Right renal cortex interstitium (tissue), 3 donors: Measurements from ENCODE around the gene GID4. TPM values are rescaled to one million over a fixed set of nuclear protein-coding genes. Genes with fewer than 3 reads are reported as not detected.

Source experiments
- DNase-seq, 3 donors: peaks; one replicate each; pipeline ENCODE4 v3.0.0-alpha.2; 2013; ENCODE audit warnings: low read depth in 3 of 3, low spot score in 2 of 3
- polyA plus RNA-seq, 3 donors: library from polyadenylated mRNA; unstranded; fragments of 120-200 nt; gene quantifications; one replicate each; pipeline ENCODE4 v1.2.1, GENCODE V29; 2013; ENCODE audit not compliant: insufficient read length in 3 of 3

GID4 gene
- polyA plus RNA-seq, 3 donors: 12.7 to 15.2 (median 13.7) TPM

GRCh38 chr17:18015593-18015992 lies 23.6 kb upstream of the GID4 start:
- no peak for DNase-seq

DNA sequence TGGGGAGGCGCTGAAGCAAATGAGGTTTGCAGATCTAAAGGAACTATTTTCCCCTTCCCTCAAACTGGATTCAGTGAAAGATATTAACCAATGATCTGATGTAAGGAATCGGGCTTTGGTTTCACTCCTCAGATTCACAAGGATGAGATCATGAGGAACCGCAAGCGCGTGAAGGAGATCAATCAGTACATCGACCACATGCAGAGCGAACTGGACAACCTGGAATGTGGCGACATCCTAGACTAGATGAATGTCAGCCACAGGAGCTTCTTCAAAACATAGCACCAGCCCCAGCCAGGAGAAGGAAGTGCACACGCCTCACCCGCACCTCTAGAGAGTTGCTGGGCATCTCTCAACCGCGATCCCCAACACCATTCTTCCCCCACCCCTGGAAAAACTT lies 22.8 kb upstream of the GID4 start:
- DNase-seq: no peak

DNA sequence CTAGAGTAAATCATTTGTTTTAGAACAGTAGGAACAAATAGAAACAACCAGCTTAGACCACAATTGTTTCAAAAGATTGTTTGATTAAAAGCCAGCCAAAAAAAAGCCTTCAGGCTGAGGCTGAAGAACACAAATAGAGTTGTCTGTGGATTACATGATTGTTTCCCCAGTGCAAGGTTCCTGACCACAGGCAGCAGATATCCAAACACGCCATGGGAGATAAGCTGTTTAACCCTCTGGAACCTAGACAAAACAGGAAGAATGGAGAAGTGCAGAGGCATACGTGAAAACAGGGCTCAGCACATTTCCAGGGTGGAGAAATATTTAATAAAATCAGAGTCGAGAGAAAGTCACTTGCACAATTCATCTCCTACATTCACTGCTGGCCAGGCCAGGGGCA lies 21.2 kb upstream of the GID4 start:
- DNase-seq: no peak

GRCh38 chr17:18018411-18018921 lies 20.7 kb upstream of the GID4 start:
- DNase-seq: no peak

GRCh38 chr17:18019838-18020154 lies 19.4 kb upstream of the GID4 start:
- no peak for DNase-seq

- DNase-seq: no peak
Measured at GRCh38 chr17:18020971-18021370, 18.2 kb upstream of the GID4 start.

DNA sequence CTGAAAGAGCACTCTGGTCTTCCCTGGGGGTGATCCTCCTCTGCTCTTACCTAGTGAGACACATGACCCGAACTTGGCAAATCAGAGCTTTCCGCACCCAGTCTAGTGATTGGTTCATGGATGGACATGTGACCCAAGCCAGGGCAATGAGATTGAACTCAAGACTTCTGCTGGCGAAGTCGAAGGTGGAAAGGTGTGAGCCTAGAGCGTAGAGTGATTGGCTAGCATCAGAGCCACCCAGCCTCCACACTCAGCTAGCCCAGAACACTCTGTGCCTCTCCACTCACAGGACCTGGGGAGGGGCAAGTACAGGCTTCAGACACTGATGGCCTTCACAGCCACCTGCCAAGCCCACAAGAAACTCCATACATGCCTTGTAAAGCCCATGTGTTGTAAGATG lies 17.8 kb upstream of the GID4 start:
- DNase-seq: no peak

- no peak for DNase-seq
Measured at GRCh38 chr17:18025241-18025944, 13.8 kb upstream of the GID4 start.

- DNase-seq: no peak
Measured at GRCh38 chr17:18025945-18026776, 13.0 kb upstream of the GID4 start.

DNA sequence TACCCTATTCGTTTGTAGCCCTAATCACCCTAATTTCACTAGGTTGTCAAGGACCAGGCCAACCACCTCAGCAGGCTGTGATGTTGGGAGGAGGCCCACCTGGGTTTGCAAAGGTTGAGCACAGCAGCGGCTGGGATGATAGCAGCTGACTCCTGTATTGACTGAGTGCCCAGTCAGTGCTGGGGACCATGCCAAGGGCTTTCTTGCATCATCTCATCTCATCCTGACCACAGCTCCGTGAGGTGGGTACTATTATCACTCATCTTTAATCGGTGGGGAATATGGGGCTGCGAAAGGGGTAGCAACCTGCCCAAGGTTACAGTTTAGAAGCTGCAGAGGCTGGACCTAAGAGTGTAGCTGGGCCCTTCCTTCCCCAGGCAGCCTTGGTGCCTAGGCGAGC lies 11.9 kb upstream of the GID4 start:
- no peak for DNase-seq

DNA sequence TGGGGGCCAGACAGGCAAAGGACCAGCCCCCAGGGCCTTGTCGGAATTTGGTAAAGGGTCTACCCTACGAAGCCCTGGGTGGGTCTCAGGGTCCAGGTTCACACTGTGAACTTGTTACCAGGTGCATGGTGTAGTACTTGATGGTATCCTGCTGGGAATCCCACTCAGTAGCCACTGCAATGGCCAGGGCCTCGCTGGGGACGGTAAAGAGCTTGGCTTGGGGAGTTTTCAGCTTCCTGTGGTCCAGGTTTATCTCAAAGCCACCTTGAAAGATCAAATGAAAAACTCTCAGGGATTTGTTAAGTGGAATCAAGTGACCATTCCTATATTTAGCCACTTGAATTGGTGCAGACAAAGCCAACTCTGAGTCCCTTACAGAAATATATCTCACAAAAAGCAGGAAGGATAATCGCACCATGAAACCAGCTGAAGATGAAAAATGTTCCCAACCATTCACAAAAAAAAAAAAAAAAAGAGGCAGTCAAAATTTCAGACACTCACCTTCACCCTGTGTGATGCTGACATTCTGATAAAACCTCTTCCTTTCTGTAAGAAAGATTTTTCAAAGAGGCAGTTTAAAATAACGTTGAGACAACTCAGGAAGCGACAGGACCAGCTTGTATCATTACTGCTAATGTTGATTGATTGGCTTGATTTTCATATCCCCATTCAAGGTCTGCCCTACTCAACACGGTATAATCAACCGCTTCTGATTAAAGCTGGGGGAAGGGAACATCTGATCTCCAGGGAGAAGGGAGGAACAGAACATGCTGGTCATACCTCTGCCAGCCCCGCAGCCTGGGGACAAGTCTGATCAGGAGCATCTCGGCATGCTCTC lies 10.9 kb upstream of the GID4 start:
- DNase-seq: no peak

GRCh38 chr17:18028952-18029540 lies 10.2 kb upstream of the GID4 start:
- no peak for DNase-seq

DNA sequence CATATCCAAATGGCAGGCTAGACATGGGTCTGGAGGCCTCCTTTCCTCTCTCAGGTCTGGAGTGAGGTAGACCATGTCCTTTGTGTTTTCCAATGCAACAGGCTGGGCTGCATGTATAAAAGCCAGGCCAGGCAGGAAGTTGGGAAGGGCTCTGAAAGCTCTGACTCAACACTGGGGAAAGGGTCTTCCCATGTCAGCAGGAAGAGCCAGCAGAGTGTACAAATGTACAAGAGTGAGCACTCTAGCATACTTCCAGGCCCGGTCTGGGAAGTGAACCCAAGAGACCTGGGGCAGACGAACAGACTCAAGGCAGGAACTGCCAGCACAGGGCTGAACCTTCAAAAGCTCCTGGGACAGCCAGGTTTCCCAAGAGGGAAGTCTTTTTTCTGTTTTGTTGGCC lies 7.3 kb upstream of the GID4 start:
- DNase-seq: no peak

- peak; percentile 45 to 72 (median 72) for DNase-seq
Measured at GRCh38 chr17:18033442-18034099, 5.6 kb upstream of the GID4 start.

GRCh38 chr17:18035704-18036103 lies 3.5 kb upstream of the GID4 start:
- no peak for DNase-seq

GRCh38 chr17:18037486-18037885 lies 1.7 kb upstream of the GID4 start:
- no peak for DNase-seq

DNA sequence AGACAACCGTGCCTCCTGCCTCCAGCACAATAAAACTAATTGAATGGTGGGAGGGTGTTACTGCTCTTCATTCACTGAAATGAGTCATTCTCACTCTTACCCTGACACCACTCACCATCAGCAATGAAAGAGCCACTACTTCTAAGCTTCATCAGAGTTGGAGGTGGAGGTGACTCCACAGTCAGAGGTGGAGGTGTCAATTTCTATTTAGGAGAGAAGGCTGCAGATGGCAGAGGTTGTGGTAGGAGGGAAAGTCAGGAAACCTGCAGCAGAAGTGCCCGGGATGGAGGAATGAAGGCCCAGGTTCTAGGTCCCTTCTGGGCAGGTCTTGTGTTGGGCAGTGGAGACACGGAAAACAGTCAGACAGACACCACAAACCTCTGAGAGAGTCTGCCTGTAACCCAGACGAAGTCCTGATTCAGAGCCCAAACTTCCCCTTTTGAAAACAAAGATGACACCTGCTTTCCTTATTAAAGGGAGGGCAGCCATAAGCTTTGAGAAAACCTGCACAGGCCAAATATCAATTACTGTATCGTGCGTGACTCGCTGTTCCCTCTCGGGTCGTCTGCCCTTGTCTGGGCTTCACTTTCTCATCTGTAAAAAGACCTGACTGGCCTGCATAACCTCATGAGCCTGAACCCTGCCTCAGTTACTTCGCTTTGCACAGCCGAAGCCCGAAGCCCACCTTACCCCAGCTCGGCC lies 908 bp upstream of the GID4 start:
- no peak for DNase-seq

- DNase-seq: no peak
Measured at GRCh38 chr17:18039535-18040260, 490 bp downstream of the GID4 start.

GRCh38 chr17:18040261-18040858 lies 1.2 kb downstream of the GID4 start:
- DNase-seq: no peak
